A549 (cell line): Measurements from ENCODE around the gene GIMAP4.

Source experiments
- HEYL ChIP-seq: fragments of 250-450 bp; sonication (Bioruptor Pico); IDR thresholded peaks from 2 replicates; pipeline ENCODE4 v1.8.0; 2021; ENCODE audit warnings: mild to moderate bottlenecking, moderate library complexity
- POLR2A ChIP-seq: IDR thresholded peaks from 2 replicates; pipeline ENCODE4 v1.6.1; 2012; ENCODE audit warnings: mild to moderate bottlenecking, low read length
- SMC3 ChIP-seq: fragments of >200 bp; sonication (Bioruptor Twin); formaldehyde crosslinking; IDR thresholded peaks from 3 replicates; pipeline ENCODE4 v1.6.1; 2018; ENCODE audit warnings: inconsistent platforms
- TP53 ChIP-seq: fragments of 250-450 bp; sonication (Bioruptor Pico); IDR thresholded peaks from 2 replicates; pipeline ENCODE4 v1.5.0; 2021; ENCODE audit warnings: mild to moderate bottlenecking, moderate library complexity
- TF ChIP-seq, protein P1 (sequence below): fragments of >200 bp; sonication (Bioruptor Twin); formaldehyde crosslinking; IDR thresholded peaks from 3 replicates; pipeline ENCODE4 v1.5.1; 2016
- TF ChIP-seq, protein P2 (sequence below): fragments of 200-600 bp; sonication (generic); IDR thresholded peaks from 2 replicates; pipeline ENCODE4 v1.6.1; 2016; ENCODE audit warnings: antibody characterized with exemption, mild to moderate bottlenecking, moderate library complexity

DNA sequence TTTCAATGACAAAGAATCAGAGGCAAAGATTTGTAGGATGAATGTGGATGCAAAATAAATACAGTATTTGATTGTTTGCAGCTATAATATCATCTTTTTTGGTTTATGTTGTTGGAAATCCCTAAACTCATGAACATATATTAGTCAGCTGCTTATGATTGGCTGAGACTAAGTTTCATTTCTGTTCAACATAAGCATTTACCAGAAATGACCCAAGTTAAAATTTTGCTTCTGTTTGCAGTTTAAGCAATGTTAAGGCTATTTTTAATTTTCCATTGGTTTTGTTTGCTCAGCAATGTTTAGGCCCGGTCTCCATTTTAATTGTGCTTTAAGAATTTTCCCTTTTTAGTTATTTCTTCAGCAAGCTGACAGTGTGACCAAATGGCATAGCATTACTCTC, 43.0 kb downstream of the GIMAP4 start:
- TF ChIP-seq, protein P1, sequence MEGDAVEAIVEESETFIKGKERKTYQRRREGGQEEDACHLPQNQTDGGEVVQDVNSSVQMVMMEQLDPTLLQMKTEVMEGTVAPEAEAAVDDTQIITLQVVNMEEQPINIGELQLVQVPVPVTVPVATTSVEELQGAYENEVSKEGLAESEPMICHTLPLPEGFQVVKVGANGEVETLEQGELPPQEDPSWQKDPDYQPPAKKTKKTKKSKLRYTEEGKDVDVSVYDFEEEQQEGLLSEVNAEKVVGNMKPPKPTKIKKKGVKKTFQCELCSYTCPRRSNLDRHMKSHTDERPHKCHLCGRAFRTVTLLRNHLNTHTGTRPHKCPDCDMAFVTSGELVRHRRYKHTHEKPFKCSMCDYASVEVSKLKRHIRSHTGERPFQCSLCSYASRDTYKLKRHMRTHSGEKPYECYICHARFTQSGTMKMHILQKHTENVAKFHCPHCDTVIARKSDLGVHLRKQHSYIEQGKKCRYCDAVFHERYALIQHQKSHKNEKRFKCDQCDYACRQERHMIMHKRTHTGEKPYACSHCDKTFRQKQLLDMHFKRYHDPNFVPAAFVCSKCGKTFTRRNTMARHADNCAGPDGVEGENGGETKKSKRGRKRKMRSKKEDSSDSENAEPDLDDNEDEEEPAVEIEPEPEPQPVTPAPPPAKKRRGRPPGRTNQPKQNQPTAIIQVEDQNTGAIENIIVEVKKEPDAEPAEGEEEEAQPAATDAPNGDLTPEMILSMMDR: no peak
- TF ChIP-seq TP53 (no peak), HEYL (CRISPR knock-in tag) (no peak), SMC3 (no peak), POLR2A (no peak)
- TF ChIP-seq, protein P2, sequence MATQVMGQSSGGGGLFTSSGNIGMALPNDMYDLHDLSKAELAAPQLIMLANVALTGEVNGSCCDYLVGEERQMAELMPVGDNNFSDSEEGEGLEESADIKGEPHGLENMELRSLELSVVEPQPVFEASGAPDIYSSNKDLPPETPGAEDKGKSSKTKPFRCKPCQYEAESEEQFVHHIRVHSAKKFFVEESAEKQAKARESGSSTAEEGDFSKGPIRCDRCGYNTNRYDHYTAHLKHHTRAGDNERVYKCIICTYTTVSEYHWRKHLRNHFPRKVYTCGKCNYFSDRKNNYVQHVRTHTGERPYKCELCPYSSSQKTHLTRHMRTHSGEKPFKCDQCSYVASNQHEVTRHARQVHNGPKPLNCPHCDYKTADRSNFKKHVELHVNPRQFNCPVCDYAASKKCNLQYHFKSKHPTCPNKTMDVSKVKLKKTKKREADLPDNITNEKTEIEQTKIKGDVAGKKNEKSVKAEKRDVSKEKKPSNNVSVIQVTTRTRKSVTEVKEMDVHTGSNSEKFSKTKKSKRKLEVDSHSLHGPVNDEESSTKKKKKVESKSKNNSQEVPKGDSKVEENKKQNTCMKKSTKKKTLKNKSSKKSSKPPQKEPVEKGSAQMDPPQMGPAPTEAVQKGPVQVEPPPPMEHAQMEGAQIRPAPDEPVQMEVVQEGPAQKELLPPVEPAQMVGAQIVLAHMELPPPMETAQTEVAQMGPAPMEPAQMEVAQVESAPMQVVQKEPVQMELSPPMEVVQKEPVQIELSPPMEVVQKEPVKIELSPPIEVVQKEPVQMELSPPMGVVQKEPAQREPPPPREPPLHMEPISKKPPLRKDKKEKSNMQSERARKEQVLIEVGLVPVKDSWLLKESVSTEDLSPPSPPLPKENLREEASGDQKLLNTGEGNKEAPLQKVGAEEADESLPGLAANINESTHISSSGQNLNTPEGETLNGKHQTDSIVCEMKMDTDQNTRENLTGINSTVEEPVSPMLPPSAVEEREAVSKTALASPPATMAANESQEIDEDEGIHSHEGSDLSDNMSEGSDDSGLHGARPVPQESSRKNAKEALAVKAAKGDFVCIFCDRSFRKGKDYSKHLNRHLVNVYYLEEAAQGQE: no peak
